Activated naive CD8-positive, alpha-beta T cell treated with anti-CD3 and anti-CD28 coated beads, Interleukin-2, amount 10 ng/mL, durations not matched to agents 7 days and 5 days (primary cell): ENCODE measurements around the gene DRICH1. TPM values are rescaled to one million over a fixed set of nuclear protein-coding genes. Genes with fewer than 3 reads are reported as not detected.
"Not testable (repeated sequence)": the region's sequence is repeated elsewhere in the genome, so short reads cannot be mapped to it uniquely, and the experiment has no call there.

Experiments used
- ATAC-seq: fragments of 150-1000 bp; cut with Tn5 transposase; one replicate; pipeline ENCODE4 v1.10.0; 2021; ENCODE audit warnings: low read depth, moderate library complexity
- POLR2A ChIA-PET: fragments of 350-600 bp; sonication (Branson Sonifier 250); formaldehyde crosslinking; loops from one replicate; lab custom pipeline; 2021; ENCODE audit warnings: antibody characterized with exemption; lab: Charles Lee
- DNase-seq: peaks from one replicate; pipeline ENCODE4 v3.0.0; 2021
- H3K27ac Mint-ChIP-seq: one replicate; pipeline ENCODE4 v1.8.0; 2022; ENCODE audit warnings: mild to moderate bottlenecking, mixed read lengths
- H3K27me3 Mint-ChIP-seq: one replicate; pipeline ENCODE4 v1.8.0; 2022; ENCODE audit warnings: mild to moderate bottlenecking, moderate library complexity, mixed read lengths
- H3K36me3 Mint-ChIP-seq: one replicate; pipeline ENCODE4 v1.8.0; 2021; ENCODE audit warnings: mild to moderate bottlenecking, mixed read lengths
- H3K4me1 Mint-ChIP-seq: one replicate; pipeline ENCODE4 v1.8.0; 2021; ENCODE audit warnings: mixed read lengths
- H3K4me3 Mint-ChIP-seq: one replicate; pipeline ENCODE4 v1.8.0; 2022; ENCODE audit warnings: mild to moderate bottlenecking, moderate library complexity, mixed read lengths
- H3K9me3 Mint-ChIP-seq: one replicate; pipeline ENCODE4 v1.8.0; 2021; ENCODE audit warnings: mixed read lengths
- total RNA-seq, 2 experiments: library from RNA; stranded (reverse); gene quantifications; one replicate each; pipeline ENCODE4 v1.2.3, GENCODE V29; 2021

The DRICH1 gene
- total RNA-seq, 2 experiments from 2014 or later = 0.69 to 0.79 TPM

DNA sequence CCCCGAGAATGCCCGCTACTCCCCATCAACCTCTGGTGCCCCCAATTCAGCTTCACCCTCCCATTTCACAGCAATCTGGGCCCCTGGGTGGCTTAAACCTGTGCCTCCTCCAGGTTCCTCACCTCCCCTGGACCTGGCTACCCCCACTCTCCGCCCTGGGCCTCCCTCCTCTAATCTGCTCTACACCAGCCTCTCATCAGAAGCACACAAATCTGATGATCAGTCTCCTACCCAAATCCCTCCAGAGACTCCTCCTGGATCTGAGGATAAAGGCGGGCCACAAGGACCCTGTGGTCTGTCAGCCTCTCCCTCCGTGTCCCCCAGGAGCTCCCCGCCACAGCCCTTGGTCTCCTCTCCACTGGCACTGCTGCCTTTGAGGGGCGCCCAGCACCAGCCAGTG is 28.9 kb downstream of the DRICH1 start:
- Mint-ChIP-seq H3K27ac (no peak overlapping the region), H3K4me1 (no peaks in the 10 kb centered on the region), H3K9me3 (no peaks in the 10 kb centered on the region), H3K27me3 (peaks cover 6% of the 10 kb centered on the region), H3K4me3 (no peak overlapping the region), H3K36me3 (no peaks in the 10 kb centered on the region)
- DNase-seq = no peak
- POLR2A ChIA-PET = no interaction called here
- no peak for ATAC-seq

DNA sequence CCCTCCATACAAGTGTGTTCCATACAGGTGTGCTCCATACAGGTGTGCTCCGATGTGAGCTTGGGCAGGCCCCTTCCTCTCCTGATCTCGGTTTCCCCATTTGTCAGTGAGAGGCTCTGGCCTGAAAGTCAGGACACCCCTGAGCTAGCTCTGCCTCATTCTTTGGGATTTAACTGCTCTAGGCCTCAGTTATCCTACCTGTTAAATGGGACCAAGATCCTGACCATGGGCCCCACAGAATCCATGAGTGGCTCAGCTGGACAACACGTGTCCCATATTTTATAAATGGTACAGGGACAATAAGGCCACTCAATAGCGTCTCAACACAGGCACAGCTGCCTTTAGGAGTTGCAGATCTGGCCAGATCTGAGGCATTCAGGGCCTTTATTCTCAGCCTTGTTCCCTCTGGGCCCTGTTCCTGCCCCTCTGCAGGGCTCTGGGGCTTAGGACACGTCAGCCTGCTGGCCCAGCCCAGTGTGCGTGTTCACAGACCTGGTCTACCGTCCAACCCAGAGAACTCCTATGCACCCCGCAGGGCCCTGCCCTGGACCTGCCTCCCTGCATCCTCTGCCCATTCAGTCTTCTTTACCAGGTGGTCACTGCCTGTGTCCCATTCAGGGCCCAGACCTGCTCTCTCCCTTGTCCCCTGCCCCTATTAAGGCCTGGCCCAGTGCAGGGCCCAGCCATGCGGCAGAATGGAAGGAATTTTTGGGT is 33.2 kb downstream of the DRICH1 start:
- Mint-ChIP-seq H3K4me1 (no peaks in the 10 kb centered on the region), H3K4me3 (no peak overlapping the region), H3K9me3 (no peaks in the 10 kb centered on the region), H3K27ac (no peak overlapping the region), H3K27me3 (peaks cover 11% of the 10 kb centered on the region), H3K36me3 (no peaks in the 10 kb centered on the region)
- ATAC-seq = no peak
- DNase-seq = no peak
- POLR2A ChIA-PET = no interaction called here

DNA sequence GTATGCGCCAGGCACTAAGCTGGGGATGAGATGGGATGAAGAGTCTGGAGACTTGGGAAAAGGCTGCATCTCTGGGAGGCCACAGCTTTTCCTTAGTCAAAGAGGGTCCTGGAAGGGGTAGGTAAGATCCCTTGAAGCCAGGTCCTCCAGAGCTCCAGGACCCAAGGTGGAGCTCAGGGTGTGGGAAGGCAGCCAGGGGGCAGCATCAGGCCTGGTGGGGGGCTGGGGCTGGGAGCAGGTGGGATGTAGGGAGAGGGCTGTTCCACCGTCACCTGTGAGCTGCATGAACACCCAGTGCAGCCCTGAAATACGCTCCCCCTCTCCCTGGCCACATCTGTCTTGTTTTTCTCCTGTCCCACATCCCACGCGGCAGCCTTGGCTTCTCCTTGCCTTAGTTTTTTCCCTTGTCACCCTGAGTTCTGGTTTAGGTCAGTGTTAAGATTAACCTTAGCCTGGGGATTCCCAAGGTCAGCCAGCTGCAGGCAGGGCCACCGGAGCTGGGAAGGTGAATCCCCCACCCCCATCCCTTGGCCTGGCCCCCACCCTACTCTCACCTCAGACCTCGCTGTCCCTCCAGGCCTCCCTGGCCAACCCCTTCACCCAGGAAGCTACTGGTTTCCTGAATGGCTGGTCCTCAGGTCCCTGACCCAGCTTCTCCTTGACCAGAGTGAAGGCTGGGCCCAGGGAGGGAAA is 34.4 kb downstream of the DRICH1 start:
- H3K9me3 Mint-ChIP-seq, H3K4me1 Mint-ChIP-seq, DNase-seq, H3K4me3 Mint-ChIP-seq, POLR2A ChIA-PET, H3K36me3 Mint-ChIP-seq, H3K27ac Mint-ChIP-seq, ATAC-seq: not testable (repeated sequence)
- peaks cover 11% of the 10 kb centered on the region for H3K27me3 Mint-ChIP-seq

DNA sequence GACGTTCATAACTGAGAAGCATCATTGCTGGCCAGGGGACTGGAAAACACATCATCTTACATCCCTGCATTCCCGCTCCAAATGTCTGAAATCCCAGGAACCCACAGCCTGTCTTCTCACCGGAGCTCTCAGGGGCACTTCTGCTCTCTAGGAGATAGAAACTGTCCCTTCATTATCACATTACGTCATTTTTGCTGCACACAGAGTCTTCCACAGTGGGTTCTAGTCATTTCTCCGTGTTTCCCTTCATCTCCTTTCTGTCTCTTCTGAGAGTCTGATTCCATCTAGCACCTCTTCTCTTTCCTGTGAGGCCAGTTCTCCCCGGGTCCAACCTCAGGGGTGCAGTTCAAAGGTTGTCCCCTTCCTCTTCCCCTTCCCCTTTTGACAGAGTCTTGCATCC is 36.2 kb downstream of the DRICH1 start:
- H3K4me1 Mint-ChIP-seq, H3K36me3 Mint-ChIP-seq, ATAC-seq, DNase-seq, POLR2A ChIA-PET, H3K4me3 Mint-ChIP-seq, H3K9me3 Mint-ChIP-seq, H3K27ac Mint-ChIP-seq: not testable (repeated sequence)
- peaks cover 15% of the 10 kb centered on the region for H3K27me3 Mint-ChIP-seq

DNA sequence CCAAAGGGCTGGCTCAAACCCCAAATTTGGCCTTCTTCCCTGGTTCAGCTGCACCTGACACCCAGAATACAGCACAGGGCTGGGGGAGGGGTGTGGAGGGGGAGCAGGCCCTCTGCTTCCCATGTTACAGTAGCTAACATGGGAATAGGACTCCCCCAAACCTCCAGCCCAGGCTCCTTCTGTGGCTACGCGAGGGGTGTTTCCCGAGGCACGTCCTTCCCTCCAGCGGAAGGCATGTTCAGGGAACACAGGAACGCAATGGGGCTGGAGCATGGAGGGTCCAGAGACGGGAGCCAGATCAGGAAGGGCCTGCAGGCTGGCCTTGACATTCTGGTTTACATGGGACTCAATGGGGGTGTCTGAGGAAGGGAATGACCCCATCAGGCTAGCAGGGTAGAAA is 40.3 kb downstream of the DRICH1 start:
- H3K4me3 Mint-ChIP-seq = no peak overlapping the region

DNA sequence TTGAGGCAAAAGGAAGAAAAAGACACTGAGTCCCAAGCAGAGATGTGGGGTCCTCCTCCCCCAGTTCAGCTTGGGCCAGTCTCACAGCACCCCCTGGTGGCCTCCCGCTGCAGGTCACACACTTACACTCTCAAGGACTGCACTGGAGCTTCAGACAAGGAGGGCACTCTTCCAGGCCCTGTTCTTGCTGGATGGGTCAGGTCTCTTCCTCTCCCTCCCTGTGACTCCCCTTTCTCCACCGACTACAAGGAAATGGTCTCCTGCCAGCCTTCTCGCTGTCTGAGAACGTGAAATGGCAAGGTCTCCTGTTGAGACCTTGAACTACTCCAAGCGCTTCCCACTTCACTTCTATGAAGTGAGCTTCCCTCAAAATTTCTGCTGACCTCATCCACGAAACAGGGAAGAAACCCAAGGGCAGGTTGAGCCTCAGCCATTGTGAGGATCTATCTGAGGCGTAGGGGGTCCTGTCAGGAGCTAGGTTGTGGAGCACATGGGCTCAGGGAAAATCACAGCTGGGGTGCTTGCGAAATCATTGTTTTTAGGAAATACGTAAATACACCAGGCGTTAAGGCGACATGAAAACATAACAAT is 40.8 kb downstream of the DRICH1 start:
- H3K36me3 Mint-ChIP-seq = no peaks in the 10 kb centered on the region
- peaks cover 18% of the 10 kb centered on the region for H3K27me3 Mint-ChIP-seq
- no peak overlapping the region for H3K27ac Mint-ChIP-seq
- no peak overlapping the region for H3K4me3 Mint-ChIP-seq
- DNase-seq (peak; percentile 74), ATAC-seq (peak; percentile 74)
- POLR2A ChIA-PET = no interaction called here
- no peaks in the 10 kb centered on the region for H3K9me3 Mint-ChIP-seq
- H3K4me1 Mint-ChIP-seq = peaks cover 8% of the 10 kb centered on the region

More for the DNA sequence above, 40.3 kb downstream of the DRICH1 start:
- POLR2A ChIA-PET = no interaction called here
- Mint-ChIP-seq H3K4me1 (peaks cover 8% of the 10 kb centered on the region), H3K36me3 (no peaks in the 10 kb centered on the region), H3K9me3 (no peaks in the 10 kb centered on the region), H3K27me3 (peaks cover 18% of the 10 kb centered on the region), H3K27ac (no peak overlapping the region)
- ATAC-seq (no peak), DNase-seq (no peak)

DNA sequence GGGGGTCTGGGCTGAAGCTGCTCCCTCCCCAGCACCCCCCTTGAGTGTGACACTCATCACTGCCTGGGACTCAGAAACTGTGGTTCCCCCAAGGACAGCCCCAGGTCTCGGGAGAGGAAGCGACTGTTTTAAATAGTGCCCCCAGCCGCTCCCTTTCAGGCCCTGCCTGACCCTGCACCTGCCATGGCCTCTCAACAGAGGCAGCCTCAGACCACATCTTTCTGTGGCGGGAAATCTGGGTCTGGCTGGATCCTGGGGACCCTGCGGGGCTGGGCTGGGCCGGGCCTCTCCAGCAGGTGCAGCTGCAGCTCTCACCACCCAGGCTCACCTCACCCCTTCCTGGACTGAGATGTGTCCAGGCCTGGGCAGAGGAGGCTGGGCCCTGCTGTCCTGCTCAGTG is 48.3 kb downstream of the DRICH1 start:
- no peak for DNase-seq
- H3K27me3 Mint-ChIP-seq = peaks cover 36% of the 10 kb centered on the region
- H3K4me3 Mint-ChIP-seq = no peak overlapping the region
- no peaks in the 10 kb centered on the region for H3K9me3 Mint-ChIP-seq
- POLR2A ChIA-PET = no interaction called here
- H3K27ac Mint-ChIP-seq = no peak overlapping the region
- no peaks in the 10 kb centered on the region for H3K36me3 Mint-ChIP-seq
- no peak for ATAC-seq
- peaks cover 21% of the 10 kb centered on the region for H3K4me1 Mint-ChIP-seq

DNA sequence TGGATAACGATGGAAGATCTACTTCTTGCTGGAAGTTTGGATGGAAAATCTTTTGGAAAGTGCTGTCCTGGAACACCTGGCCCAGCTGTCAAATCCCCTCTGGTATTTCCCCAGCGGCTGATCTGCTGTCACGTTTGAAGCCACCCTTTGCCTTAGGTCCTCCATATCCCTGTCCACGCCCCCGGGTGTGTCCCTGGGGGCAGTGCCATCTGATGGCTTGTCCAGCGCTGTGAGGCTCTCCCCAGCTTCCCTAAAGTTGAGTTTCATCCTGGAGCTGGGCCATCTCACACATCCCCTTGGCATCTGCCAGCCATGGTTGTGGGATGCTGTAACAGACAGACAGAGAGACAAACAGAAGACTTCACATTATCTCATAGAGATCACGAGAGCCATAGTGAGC is 49.0 kb downstream of the DRICH1 start:
- H3K4me3 Mint-ChIP-seq = no peak overlapping the region
- H3K9me3 Mint-ChIP-seq = no peaks in the 10 kb centered on the region
- peaks cover 16% of the 10 kb centered on the region for H3K4me1 Mint-ChIP-seq
- H3K27ac Mint-ChIP-seq = no peak overlapping the region
- DNase-seq = no peak
- POLR2A ChIA-PET = no interaction called here
- peaks cover 41% of the 10 kb centered on the region for H3K27me3 Mint-ChIP-seq
- H3K36me3 Mint-ChIP-seq = no peaks in the 10 kb centered on the region
- no peak for ATAC-seq

DNA sequence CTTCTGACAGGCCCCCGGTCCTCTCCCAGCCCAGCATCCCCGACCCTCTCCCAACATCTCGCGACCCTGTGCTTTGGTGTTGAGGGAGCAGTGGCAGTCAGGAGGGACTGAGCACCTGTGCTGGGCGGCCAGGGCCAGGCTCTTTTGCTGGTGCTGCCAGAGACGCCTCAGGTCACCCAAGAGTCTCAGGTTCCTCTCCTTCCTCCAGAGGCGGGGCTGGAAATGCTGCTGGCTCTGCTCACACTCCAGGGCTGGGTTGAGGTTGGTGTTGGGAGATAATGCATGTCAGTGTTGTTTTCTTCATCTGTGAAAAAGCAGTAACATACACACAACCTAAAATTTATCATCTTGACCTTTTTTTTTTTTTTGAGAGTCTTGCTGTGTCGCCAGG is 50.9 kb downstream of the DRICH1 start:
- H3K9me3 Mint-ChIP-seq = no peaks in the 10 kb centered on the region
- peaks cover 21% of the 10 kb centered on the region for H3K4me1 Mint-ChIP-seq
- DNase-seq (no peak), ATAC-seq (no peak)
- peak overlapping the region; percentile 8 for H3K4me3 Mint-ChIP-seq
- POLR2A ChIA-PET = interaction anchor here (0.7 kb wide), 1 partner anchor 135 kb away, joined by 3 read pairs; no protein-coding TSS in a partner anchor
- peak overlapping the region; percentile 37 for H3K27ac Mint-ChIP-seq
- H3K36me3 Mint-ChIP-seq = no peaks in the 10 kb centered on the region
- H3K27me3 Mint-ChIP-seq = peaks cover 56% of the 10 kb centered on the region

DNA sequence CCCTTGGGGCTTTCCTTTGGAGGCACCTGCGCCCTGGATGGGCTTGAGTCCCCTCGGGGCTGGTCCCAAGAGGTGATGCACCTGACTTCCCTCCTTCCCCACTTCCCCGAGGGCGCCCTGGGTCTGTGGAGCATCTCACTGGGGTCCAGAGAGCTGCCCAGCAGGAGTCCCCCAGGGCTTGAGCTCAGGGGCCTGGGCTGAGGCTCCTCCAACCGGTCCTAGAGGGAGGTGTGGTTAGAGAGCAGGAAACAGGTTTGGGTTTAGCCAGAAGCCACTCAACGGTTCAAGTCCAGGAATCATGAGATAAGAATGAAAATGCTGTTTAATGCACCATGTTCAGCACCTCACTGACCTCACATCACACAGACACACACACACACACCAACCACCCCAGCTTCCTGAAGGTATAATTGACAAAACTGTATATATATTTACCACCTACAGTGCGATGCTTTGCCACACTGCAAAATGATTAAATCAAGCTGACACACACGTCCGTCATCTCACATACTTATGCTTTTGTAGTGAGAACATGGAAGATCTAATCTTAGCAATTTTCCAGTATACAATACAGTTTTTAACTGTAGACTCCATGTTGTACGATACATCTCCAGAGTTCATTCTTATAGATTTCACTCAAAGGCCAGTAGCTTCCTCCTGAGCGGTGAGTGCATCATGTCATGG is 51.4 kb downstream of the DRICH1 start:
- Mint-ChIP-seq H3K9me3 (no peaks in the 10 kb centered on the region), H3K27ac (peak overlapping the region; percentile 37), H3K4me3 (peak overlapping the region; percentile 0), H3K27me3 (peaks cover 57% of the 10 kb centered on the region), H3K4me1 (peaks cover 21% of the 10 kb centered on the region), H3K36me3 (no peaks in the 10 kb centered on the region)
- ATAC-seq = peak; percentile 35
- POLR2A ChIA-PET = no interaction called here
- no peak for DNase-seq

DNA sequence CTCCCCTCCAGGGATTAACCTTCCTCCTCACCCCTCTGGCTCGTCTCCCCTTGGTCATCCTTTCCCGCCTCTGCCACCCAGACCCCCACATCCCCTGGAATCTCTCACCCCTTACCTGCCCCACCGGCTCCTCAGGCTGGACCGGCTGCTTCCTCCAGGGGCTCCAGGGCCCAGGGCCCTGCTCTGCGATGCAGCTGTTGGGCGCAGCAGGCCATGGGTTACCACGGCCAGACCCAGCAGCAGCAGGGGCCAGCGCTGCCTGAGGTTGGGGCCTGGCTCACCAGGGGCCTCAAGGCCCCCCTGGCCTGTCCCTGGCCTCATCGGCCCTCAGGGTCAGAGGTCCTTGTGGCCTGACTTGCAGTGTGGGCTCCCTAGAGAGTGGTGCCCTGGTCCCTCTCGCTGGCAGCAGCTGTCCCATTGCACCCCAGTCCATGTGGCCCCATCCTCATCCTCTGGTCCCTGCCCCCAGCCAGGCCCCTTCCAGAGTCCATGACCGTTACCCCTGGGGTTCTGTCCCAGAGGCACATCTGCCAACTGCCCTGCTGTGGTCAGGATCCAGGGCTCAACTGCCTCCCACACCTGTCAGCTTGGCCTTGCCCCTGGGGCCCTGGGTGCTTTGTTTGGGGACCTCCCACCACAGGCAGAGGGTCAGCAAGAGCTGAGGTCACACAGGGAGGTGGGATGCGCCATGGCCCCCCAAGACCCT is 52.1 kb downstream of the DRICH1 start, which contains the start of gene IGLL1:
IGLL1 (minus strand) TSS at position 421 of the 706 bp plus-strand sequence; CDS start at position 321, 100 bp downstream.
- Mint-ChIP-seq H3K4me1 (peaks cover 17% of the 10 kb centered on the region), H3K36me3 (no peaks in the 10 kb centered on the region), H3K27ac (peak within 1 kb of the TSS; percentile 37), H3K9me3 (no peaks in the 10 kb centered on the region), H3K27me3 (peaks cover 53% of the 10 kb centered on the region), H3K4me3 (peak within 1 kb of the TSS; percentile 0)
- POLR2A ChIA-PET = no interaction called here
- DNase-seq (no peak), ATAC-seq (no peak)

DNA sequence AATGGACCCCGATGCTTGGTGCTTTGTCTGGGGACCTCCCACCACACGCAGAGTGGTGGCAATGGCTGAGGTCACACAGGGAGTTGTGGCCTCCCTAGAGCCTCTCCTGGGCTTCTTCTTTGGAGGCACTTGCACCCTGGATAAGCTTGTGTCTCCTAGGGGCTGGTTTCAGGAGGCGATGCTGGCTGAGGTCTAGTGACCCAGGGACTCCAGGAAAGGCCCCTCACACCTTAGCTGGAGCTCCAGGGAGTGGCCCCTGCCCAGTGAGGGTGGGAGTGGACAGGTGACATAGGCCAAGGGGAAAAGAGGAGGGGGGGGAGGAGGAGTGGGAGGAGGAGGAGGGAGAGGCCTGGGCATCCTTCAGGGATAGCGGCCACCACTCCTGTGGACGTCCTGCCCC is 52.8 kb downstream of the DRICH1 start:
- Mint-ChIP-seq H3K4me3 (no peak overlapping the region), H3K27me3 (peaks cover 48% of the 10 kb centered on the region)

DNA sequence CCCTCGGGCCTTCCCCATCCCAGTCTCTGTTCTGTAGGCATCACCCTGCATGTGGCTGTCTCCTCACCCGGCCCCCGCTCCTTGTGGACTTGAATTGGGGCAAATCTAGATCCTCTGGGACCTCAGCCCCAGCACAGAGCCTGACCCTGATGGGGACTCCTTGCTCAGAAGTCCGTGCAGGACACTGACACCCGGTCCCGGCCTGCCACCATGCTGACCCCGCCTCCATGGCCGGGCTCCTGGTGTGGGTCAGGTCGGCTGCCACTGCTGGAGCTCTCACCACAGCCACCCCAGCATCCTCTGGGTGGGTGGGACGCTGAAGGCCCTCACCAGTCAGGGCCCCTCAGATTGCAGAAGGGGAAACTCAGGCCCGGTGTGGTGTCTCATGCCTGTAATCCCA is 53.8 kb downstream of the DRICH1 start:
- Mint-ChIP-seq H3K4me3 (no peak overlapping the region), H3K36me3 (no peaks in the 10 kb centered on the region), H3K9me3 (no peaks in the 10 kb centered on the region), H3K27me3 (peaks cover 44% of the 10 kb centered on the region), H3K27ac (no peak overlapping the region), H3K4me1 (peaks cover 16% of the 10 kb centered on the region)
- POLR2A ChIA-PET = no interaction called here
- ATAC-seq = no peak
- no peak for DNase-seq

More for the DNA sequence above, 52.8 kb downstream of the DRICH1 start:
- Mint-ChIP-seq H3K4me1 (peaks cover 16% of the 10 kb centered on the region), H3K36me3 (no peaks in the 10 kb centered on the region), H3K9me3 (no peaks in the 10 kb centered on the region), H3K27ac (no peak overlapping the region)
- DNase-seq (no peak), ATAC-seq (no peak)
- POLR2A ChIA-PET = no interaction called here
